Epithelial cell of esophagus (primary cell): ENCODE measurements around the gene IFNA8.

Source experiments
- DNase-seq: peaks from one replicate; pipeline ENCODE4 v3.0.0; 2010; ENCODE audit warnings: low read depth
- H3K4me3 ChIP-seq: 2 replicates; pipeline ENCODE4 v1.5.1; 2011; ENCODE audit warnings: mild to moderate bottlenecking, low read length, control low read depth
- TF ChIP-seq, protein P1 (sequence below): IDR thresholded peaks from 2 replicates; pipeline ENCODE4 v1.5.1; 2011; ENCODE audit warnings: low read depth, mild to moderate bottlenecking, low read length, control low read depth, inconsistent platforms; ENCODE audit not compliant: insufficient read depth; ENCODE audit errors: missing control alignments

The IFNA8 gene

DNA sequence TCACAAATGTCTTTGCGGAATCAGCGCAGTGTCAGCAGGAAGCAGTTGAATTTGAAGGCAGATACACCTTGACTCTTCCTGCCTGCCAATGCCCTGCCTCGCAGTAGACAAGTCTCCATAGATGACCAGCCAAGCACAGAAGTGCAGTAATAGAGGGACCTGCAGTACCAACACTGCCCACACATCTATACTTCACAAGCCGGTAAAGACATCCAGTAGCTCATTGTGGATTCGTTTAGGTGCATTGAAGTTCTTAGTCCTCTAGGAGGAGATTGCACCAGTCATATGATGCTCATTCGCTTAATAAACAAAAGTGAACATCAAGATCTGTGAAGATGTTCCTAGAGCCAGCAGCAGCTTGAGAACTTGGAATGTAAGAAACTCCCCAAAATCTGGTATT is 16.6 kb upstream of the IFNA8 start:
- peak; percentile 35 for DNase-seq
- TF ChIP-seq, protein P1, sequence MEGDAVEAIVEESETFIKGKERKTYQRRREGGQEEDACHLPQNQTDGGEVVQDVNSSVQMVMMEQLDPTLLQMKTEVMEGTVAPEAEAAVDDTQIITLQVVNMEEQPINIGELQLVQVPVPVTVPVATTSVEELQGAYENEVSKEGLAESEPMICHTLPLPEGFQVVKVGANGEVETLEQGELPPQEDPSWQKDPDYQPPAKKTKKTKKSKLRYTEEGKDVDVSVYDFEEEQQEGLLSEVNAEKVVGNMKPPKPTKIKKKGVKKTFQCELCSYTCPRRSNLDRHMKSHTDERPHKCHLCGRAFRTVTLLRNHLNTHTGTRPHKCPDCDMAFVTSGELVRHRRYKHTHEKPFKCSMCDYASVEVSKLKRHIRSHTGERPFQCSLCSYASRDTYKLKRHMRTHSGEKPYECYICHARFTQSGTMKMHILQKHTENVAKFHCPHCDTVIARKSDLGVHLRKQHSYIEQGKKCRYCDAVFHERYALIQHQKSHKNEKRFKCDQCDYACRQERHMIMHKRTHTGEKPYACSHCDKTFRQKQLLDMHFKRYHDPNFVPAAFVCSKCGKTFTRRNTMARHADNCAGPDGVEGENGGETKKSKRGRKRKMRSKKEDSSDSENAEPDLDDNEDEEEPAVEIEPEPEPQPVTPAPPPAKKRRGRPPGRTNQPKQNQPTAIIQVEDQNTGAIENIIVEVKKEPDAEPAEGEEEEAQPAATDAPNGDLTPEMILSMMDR = peak; percentile 45
- H3K4me3 ChIP-seq = no peak overlapping the region

DNA sequence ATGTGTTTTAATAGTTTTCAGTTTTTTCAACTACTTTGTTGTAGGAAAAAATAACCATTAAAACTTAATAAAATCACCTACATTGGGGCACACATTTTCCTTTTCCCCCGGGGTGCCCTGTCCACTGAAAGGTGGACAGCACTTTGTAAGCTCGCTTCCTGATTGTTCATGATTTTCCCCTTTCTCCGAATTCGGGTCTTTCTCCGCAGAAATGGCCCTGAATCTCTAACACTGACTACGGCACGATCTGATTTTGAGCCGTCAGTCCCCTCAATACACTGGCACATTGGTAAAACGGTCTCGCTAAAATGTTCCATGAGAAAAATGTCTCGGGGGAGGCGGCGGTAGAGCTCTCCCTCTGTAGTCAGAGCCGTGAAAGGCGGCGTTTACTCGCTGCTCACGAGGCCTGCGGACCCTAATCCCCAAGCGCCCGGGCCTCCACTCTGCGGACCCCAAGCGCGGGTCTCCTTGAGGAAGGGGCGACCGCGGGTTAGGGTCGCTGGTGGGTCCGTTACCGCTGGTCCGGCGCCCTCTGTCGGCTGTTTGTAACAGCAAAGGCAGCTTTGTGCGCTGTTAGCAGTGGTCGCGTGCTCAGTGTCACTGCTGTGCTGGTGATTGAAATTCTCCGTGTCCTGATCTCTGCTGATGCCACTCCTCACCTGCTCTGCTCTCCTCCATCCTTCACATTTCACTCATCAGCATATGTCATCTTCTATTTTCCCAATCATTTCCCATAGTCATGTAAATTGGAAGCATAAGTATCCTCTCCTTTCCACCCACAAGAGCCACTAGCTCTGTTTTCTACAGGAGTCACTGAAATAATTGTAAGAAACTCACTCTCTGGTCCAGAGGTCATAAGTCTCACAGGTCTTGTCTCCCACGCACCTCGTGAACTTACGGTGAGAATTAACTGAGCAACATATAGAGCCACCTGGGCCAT is 12.9 kb upstream of the IFNA8 start:
- peak overlapping the region; percentile 22 for H3K4me3 ChIP-seq
- DNase-seq = peak; percentile 24
- TF ChIP-seq, protein P1 = peak; percentile 68

DNA sequence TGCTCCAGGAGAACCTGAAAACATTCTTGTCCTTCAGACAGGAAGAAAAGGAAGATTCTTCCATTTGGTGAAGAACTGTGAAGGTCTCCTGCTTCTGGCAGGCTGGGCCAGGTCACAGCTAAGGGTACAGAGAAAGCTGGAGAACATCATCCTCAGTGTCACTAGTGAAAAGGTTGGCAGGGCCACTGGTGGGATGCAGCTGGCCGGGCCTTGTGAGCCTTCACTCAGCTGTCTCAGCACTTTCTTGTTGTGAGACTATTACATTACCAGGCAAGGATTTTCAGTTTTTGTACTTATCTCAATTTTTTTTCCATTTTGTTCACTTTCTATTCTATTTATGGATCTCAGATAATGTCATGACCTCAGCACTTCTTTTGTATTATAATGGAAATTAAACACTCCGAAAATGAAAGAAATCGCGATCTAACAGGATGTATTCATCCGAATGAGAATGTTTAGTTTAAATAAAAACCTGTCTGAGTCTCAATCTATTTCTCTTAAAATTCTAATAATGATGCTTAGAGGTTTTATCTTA is 9.9 kb upstream of the IFNA8 start:
- no peak for DNase-seq
- H3K4me3 ChIP-seq = no peak overlapping the region
- TF ChIP-seq, protein P1 = no peak

DNA sequence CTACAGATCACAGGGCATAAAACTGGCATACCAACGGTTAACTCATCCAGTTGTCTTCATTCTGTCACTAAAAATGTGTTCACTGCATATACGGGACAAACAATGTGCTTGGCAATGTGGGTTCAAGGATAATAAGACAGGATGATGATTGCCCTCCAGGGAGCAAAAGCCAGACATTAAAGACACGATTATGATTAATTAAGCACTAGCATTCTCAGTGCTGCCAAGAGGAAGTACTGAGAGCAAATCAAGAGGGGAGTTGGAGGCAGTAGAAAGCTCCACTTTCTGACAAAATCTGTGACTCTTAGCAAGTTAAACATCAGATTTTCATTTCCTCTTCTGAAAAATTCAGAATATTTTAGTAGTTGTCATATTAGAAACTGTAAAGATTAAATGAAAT is 9.0 kb upstream of the IFNA8 start:
- DNase-seq = no peak
- H3K4me3 ChIP-seq = no peak overlapping the region
- TF ChIP-seq, protein P1 = no peak

DNA sequence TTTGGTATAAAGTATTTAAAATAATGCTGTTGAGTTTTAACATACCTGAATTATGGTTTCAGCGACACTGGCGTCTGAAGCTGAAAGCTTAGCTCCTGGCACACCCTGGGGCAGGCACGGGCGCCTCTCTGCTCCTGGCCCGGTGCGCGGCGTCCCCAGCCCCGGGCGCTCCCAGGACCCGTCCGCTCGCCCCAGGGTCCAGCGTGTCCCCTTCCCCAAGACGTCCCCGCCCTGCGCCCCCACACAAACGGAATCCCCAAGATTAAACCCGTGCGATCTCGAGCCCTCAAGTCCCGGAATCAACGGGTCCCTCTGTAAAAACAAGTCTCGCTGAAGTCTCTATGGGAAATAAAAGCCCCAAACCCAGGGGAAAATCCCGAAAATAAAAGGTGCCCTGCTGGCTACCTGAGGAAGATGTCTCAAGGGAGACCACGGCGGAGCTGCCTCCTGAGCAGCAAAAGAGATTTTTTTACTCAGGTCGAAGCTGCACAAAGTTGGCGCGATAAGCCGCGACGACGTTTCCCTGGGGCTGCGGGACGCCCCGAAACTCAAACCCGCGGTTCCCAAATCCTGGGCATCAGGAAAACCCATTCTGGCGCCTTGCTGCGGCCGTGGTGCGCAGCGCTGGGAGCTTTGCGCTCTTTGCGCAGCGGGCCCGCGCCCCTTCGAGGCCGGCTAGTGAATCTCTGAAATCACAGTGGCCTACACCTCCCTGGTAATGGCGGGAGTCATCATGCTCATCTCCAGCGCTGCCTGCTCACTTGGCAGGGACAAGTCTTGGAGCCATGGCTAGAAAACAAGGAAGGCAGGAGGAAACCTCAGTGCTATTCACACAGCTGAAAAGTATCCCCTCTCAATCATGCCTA is 6.3 kb upstream of the IFNA8 start:
- no peak for DNase-seq
- H3K4me3 ChIP-seq = peak overlapping the region; percentile 31
- TF ChIP-seq, protein P1 = no peak

DNA sequence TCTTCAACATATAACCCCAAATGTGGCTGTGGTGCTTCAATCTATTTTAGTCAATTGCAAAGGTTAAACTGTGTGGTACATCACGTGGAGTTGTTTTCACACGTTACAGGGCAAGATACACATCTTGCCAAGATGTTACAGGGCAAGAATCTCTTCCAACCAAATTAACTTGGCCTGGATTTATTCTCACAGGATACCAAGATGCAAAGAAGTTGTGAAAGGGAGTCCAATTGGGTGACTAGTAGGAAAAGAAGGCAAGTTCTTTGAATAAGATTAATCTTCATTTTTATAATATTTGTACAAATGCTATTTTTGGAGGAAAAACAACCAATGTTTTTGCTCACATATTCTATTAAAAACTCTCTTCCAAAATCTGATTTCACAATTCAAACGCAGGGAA is 4.8 kb upstream of the IFNA8 start:
- DNase-seq = no peak
- TF ChIP-seq, protein P1 = no peak
- H3K4me3 ChIP-seq = no peak overlapping the region
